BJ (cell line): ENCODE data around the gene HRK. TPM values are rescaled to one million over a fixed set of nuclear protein-coding genes. Genes with fewer than 3 reads are reported as not detected.

Experiments used
- CTCF ChIA-PET: fragments of 350-600 bp; formaldehyde crosslinking; extraction: SDS; loops from one replicate; lab custom pipeline; 2021; ENCODE audit warnings: antibody characterized with exemption, inconsistent platforms; lab: Yijun Ruan, JAX
- POLR2A ChIA-PET: fragments of 300-600 bp; sonication (Branson Sonifier 250); formaldehyde crosslinking; extraction: SDS; loops from one replicate; lab custom pipeline; 2021; ENCODE audit warnings: antibody characterized with exemption; lab: Charles Lee
- DNase-seq: peaks from one replicate; pipeline ENCODE4 v3.0.0-alpha.2; 2011; ENCODE audit warnings: low read depth
- H3K27me3 ChIP-seq: 2 replicates; pipeline ENCODE4 v1.6.0; 2011; ENCODE audit warnings: low read length; ENCODE audit not compliant: control insufficient read depth, insufficient read depth
- H3K36me3 ChIP-seq: 2 replicates; pipeline ENCODE4 v1.5.1; 2011; ENCODE audit warnings: low read length; ENCODE audit not compliant: control insufficient read depth, insufficient read depth
- H3K4me3 ChIP-seq: 2 replicates; pipeline ENCODE4 v1.5.1; 2011; ENCODE audit warnings: low read depth, mild to moderate bottlenecking, control low read depth, low read length
- polyA plus RNA-seq: library from polyadenylated mRNA; depleted of rRNA; stranded (reverse); fragments of >200 nt; gene quantifications from 2 replicates; pipeline ENCODE4 v1.2.3, GENCODE V29; 2011
- TF ChIP-seq, protein P1 (sequence below): IDR thresholded peaks from 2 replicates; pipeline ENCODE4 v1.5.1; 2011; ENCODE audit warnings: low read depth, mild to moderate bottlenecking, control low read depth, inconsistent platforms, low read length, moderate library complexity; ENCODE audit not compliant: insufficient read depth

The HRK gene
- polyA plus RNA-seq, 1 experiment: not detected

- DNase-seq: no peak
- Histone ChIP-seq H3K36me3 (no peaks in the 10 kb centered on the region), H3K27me3 (peaks cover 31% of the 10 kb centered on the region), H3K4me3 (no peak overlapping the region)
- ChIA-PET CTCF (interaction anchor here (1.0 kb wide), 1 partner anchor 184 kb away, joined by 3 read pairs; no protein-coding TSS in a partner anchor), POLR2A (no interaction called here)
- TF ChIP-seq, protein P1, sequence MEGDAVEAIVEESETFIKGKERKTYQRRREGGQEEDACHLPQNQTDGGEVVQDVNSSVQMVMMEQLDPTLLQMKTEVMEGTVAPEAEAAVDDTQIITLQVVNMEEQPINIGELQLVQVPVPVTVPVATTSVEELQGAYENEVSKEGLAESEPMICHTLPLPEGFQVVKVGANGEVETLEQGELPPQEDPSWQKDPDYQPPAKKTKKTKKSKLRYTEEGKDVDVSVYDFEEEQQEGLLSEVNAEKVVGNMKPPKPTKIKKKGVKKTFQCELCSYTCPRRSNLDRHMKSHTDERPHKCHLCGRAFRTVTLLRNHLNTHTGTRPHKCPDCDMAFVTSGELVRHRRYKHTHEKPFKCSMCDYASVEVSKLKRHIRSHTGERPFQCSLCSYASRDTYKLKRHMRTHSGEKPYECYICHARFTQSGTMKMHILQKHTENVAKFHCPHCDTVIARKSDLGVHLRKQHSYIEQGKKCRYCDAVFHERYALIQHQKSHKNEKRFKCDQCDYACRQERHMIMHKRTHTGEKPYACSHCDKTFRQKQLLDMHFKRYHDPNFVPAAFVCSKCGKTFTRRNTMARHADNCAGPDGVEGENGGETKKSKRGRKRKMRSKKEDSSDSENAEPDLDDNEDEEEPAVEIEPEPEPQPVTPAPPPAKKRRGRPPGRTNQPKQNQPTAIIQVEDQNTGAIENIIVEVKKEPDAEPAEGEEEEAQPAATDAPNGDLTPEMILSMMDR: no peak
Measured at GRCh38 chr12:116885491-116885890, 4.2 kb upstream of the HRK start.

- CTCF ChIA-PET: interaction anchor here (1.0 kb wide), 1 partner anchor 183 kb away, joined by 3 read pairs; no protein-coding TSS in a partner anchor
Measured at GRCh38 chr12:116884871-116885270, 3.6 kb upstream of the HRK start.

DNA sequence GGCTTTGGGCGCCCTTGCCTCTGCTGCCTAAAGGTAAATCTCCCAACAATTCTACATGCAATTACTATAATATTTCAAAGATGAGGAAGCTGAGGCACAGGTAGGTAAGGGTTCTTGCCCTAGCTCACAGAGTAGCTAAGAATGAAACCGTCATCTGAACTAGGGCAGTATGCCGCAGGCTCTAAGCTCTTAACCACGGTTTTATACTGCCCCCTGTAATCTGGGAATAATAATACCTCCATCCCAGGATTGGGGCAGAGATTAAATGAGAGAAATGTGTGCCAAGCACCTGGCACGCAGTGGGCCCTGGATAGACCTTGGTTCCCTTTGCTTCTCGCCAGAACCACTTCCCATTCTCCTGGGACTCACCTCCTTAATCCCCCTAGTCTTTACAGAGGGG lies 1.5 kb upstream of the HRK start:
- POLR2A ChIA-PET: no interaction called here
- Histone ChIP-seq H3K4me3 (no peak overlapping the region), H3K36me3 (no peaks in the 10 kb centered on the region), H3K27me3 (peaks cover 44% of the 10 kb centered on the region)
- CTCF ChIA-PET: interaction anchor here (0.6 to 3.8 kb wide), 16 partner anchors 13 to 920 kb away, joined by 3 to 55 read pairs (median 3); no protein-coding TSS in a partner anchor
- TF ChIP-seq, protein P1: peak; percentile 48
- no peak for DNase-seq

More at GRCh38 chr12:116884871-116885270, 3.6 kb upstream of the HRK start:
- Histone ChIP-seq H3K27me3 (peaks cover 35% of the 10 kb centered on the region), H3K4me3 (no peak overlapping the region), H3K36me3 (no peaks in the 10 kb centered on the region)
- POLR2A ChIA-PET: no interaction called here
- TF ChIP-seq, protein P1: no peak
- no peak for DNase-seq

- no peak overlapping the region for H3K4me3 ChIP-seq
- DNase-seq: no peak
- CTCF ChIA-PET: interaction anchor here (0.6 to 3.8 kb wide), 17 partner anchors 12 to 919 kb away, joined by 3 to 55 read pairs (median 3); no protein-coding TSS in a partner anchor
- POLR2A ChIA-PET: no interaction called here
- TF ChIP-seq, protein P1: no peak
- H3K36me3 ChIP-seq: no peaks in the 10 kb centered on the region
- H3K27me3 ChIP-seq: peaks cover 42% of the 10 kb centered on the region
Measured at GRCh38 chr12:116881877-116882507, 751 bp upstream of the HRK start.

- DNase-seq: no peak
- H3K36me3 ChIP-seq: no peaks in the 10 kb centered on the region
- ChIA-PET CTCF (interaction anchor here (0.6 to 3.8 kb wide), 9 partner anchors 10 to 235 kb away, joined by 3 to 55 read pairs (median 6); no protein-coding TSS in a partner anchor), POLR2A (no interaction called here)
- peak overlapping the region; percentile 4; the same call in 1 of the 2 replicates for H3K4me3 ChIP-seq
- H3K27me3 ChIP-seq: peaks cover 49% of the 10 kb centered on the region
- TF ChIP-seq, protein P1: no peak
Measured at GRCh38 chr12:116880817-116881324, 370 bp downstream of the HRK start.
